RWPE2 (cell line): Measurements from ENCODE around the gene HABP4.

Experiments
- ATAC-seq: fragments of 200-7000 bp; cut with Tn5 transposase; 3 replicates; pipeline ENCODE4 v1.9.1; 2021; ENCODE audit warnings: low read depth
- DNase-seq: peaks from one replicate; pipeline ENCODE4 v3.0.0-alpha.2; 2020; ENCODE audit warnings: low spot score
- H3K27ac ChIP-seq: fragments of 450-650 bp; 2 replicates; pipeline ENCODE4 v1.5.1; 2017; ENCODE audit warnings: mild to moderate bottlenecking; ENCODE audit not compliant: poor library complexity, severe bottlenecking
- H3K27me3 ChIP-seq: fragments of 250-450 bp; sonication (Bioruptor Pico); 2 replicates; pipeline ENCODE4 v1.5.1; 2021; ENCODE audit warnings: mild to moderate bottlenecking, moderate library complexity; ENCODE audit not compliant: insufficient read depth, poor library complexity, severe bottlenecking
- H3K36me3 ChIP-seq: fragments of 250-450 bp; sonication (Bioruptor Pico); 2 replicates; pipeline ENCODE4 v1.5.1; 2020; ENCODE audit warnings: low read depth, mild to moderate bottlenecking, moderate library complexity
- H3K4me1 ChIP-seq: fragments of 250-450 bp; sonication (Bioruptor Pico); 2 replicates; pipeline ENCODE4 v1.5.1; 2021; ENCODE audit warnings: mild to moderate bottlenecking, moderate library complexity; ENCODE audit not compliant: insufficient read depth, poor library complexity, severe bottlenecking
- H3K4me3 ChIP-seq: fragments of 250-450 bp; sonication (Bioruptor Pico); 2 replicates; pipeline ENCODE4 v1.5.1; 2021; ENCODE audit warnings: mild to moderate bottlenecking, moderate library complexity; ENCODE audit not compliant: severe bottlenecking
- H3K9me3 ChIP-seq: fragments of 250-450 bp; sonication (Bioruptor Pico); 2 replicates; pipeline ENCODE4 v1.5.1; 2021; ENCODE audit warnings: mild to moderate bottlenecking, moderate library complexity; ENCODE audit not compliant: severe bottlenecking
- TF ChIP-seq, protein P1 (sequence below): fragments of 450-650 bp; IDR thresholded peaks from one replicate; pipeline ENCODE4 v1.5.1; 2017; ENCODE audit warnings: mild to moderate bottlenecking, moderate library complexity; ENCODE audit not compliant: poor library complexity, severe bottlenecking

Gene HABP4

DNA sequence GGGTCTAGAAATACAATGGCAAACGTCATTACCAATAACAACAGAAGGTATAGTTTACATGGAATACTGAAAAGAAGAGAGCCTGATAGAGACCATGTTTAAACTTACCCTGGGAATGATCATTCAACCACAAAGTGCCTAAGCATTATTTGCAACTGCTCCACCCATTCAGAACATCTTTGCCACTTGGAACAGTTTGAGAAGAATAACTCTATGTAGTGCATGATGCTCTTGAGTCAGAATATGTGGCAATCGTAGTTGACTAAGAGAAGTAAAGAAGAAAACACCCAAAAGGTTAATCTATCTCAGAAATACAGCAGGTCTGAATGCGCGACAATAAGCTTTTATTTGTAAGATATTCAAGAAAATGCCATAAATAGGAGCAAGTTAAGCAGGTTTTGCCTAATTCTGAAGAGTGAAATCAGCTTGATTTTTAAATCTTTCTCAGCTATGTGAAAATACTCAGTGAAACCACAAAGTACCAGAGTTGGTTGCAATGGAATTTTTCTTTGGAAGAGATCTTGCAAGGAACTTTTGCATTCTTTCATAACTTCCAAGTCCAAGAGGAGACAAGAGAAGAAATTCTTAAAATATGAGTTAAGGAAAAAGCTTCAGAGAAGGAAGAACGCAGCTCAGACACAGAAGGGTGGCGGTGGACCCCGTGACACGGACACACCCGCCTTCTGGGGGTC is 64.3 kb downstream of the HABP4 start:
- ATAC-seq (no peak), DNase-seq (no peak)
- H3K4me3 ChIP-seq = no peak overlapping the region
- no peaks in the 10 kb centered on the region for H3K9me3 ChIP-seq
- no peak overlapping the region for H3K27ac ChIP-seq
- no peaks in the 10 kb centered on the region for H3K27me3 ChIP-seq
- no peaks in the 10 kb centered on the region for H3K36me3 ChIP-seq
- H3K4me1 ChIP-seq = no peaks in the 10 kb centered on the region
- TF ChIP-seq, protein P1, sequence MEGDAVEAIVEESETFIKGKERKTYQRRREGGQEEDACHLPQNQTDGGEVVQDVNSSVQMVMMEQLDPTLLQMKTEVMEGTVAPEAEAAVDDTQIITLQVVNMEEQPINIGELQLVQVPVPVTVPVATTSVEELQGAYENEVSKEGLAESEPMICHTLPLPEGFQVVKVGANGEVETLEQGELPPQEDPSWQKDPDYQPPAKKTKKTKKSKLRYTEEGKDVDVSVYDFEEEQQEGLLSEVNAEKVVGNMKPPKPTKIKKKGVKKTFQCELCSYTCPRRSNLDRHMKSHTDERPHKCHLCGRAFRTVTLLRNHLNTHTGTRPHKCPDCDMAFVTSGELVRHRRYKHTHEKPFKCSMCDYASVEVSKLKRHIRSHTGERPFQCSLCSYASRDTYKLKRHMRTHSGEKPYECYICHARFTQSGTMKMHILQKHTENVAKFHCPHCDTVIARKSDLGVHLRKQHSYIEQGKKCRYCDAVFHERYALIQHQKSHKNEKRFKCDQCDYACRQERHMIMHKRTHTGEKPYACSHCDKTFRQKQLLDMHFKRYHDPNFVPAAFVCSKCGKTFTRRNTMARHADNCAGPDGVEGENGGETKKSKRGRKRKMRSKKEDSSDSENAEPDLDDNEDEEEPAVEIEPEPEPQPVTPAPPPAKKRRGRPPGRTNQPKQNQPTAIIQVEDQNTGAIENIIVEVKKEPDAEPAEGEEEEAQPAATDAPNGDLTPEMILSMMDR = no peak

- ATAC-seq (no peak), DNase-seq (no peak)
- Histone ChIP-seq H3K4me1 (no peaks in the 10 kb centered on the region), H3K27ac (no peak overlapping the region), H3K27me3 (no peaks in the 10 kb centered on the region), H3K4me3 (no peak overlapping the region), H3K36me3 (no peaks in the 10 kb centered on the region), H3K9me3 (no peaks in the 10 kb centered on the region)
- TF ChIP-seq, protein P1 = no peak
Observed at GRCh38 chr9:96514800-96515158, 64.8 kb downstream of the HABP4 start.

GRCh38 chr9:96515621-96516470 is 65.9 kb downstream of the HABP4 start:
- H3K27me3 ChIP-seq = no peaks in the 10 kb centered on the region
- H3K4me1 ChIP-seq = no peaks in the 10 kb centered on the region
- no peaks in the 10 kb centered on the region for H3K36me3 ChIP-seq
- TF ChIP-seq, protein P1 = no peak
- no peaks in the 10 kb centered on the region for H3K9me3 ChIP-seq
- H3K27ac ChIP-seq = no peak overlapping the region
- ATAC-seq (no peak), DNase-seq (no peak)
- no peak overlapping the region for H3K4me3 ChIP-seq

- Histone ChIP-seq H3K9me3 (no peaks in the 10 kb centered on the region), H3K27ac (no peak overlapping the region), H3K27me3 (no peaks in the 10 kb centered on the region), H3K4me1 (no peaks in the 10 kb centered on the region), H3K36me3 (no peaks in the 10 kb centered on the region), H3K4me3 (no peak overlapping the region)
- TF ChIP-seq, protein P1 = no peak
- ATAC-seq = no peak
- no peak for DNase-seq
Observed at GRCh38 chr9:96519095-96519494, 69.1 kb downstream of the HABP4 start.

DNA sequence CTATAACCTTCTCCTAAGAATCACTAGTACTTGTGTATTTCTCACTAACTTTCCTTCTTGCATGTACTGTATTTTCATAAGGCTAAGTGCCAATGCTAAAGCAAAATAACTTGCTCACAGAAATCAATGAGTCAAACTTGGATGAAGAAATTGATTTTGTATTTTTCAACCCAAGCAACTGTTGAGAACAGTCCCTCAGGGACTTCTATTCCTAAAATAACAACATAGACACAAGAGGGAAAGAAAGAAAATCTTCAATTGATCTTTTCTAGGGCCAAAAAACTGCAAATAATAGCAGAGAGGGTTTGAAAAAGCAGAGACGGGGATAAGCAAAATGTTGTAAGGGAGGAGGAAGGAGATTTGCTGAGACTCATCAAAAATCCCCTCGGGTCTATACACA is 69.8 kb downstream of the HABP4 start:
- H3K9me3 ChIP-seq = no peaks in the 10 kb centered on the region
- H3K27me3 ChIP-seq = no peaks in the 10 kb centered on the region
- no peaks in the 10 kb centered on the region for H3K36me3 ChIP-seq
- ATAC-seq (no peak), DNase-seq (no peak)
- no peak overlapping the region for H3K4me3 ChIP-seq
- no peak overlapping the region for H3K27ac ChIP-seq
- H3K4me1 ChIP-seq = no peaks in the 10 kb centered on the region
- TF ChIP-seq, protein P1 = no peak
